CD4-positive, alpha-beta T cell treated with Interleukin-15 for 1 hour (primary cell): Measurements from ENCODE around the gene LDHD.
"Not testable (repeated sequence)": the region's sequence is repeated elsewhere in the genome, so short reads cannot be mapped to it uniquely, and the experiment has no call there.

Experiments used
- DNase-seq: peaks from one replicate; pipeline ENCODE4 v3.0.0-alpha.2; 2020

LDHD gene

DNA sequence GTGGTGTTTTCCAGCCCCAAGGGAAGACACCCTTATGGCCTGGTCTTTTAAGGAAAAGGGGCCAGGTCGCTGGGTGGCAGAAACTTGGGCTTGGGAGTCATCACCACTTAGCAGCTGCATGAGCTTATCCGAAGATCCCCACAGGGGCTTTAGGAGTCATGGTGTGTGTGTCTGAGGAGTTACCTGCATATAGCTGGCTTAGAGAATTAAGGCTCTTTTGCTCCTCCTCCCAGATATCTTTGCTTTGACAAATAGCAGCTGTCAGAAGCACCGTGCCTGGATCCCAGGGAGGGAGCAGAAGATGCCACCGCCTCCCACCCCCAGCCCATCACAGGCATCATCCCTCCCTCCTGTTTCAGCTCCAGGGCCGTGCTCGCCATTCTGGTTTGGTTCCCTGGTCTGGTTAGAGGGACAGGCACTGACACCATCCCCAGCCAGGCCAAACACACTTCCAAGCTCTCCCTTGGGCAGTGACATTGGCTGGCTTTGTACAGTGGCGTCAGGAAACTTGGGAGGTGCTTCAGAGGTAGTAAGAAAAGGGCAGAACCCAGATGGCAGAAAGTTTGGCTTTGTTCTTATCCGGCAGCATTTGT lies 17.4 kb downstream of the LDHD start:
- DNase-seq: no peak

DNA sequence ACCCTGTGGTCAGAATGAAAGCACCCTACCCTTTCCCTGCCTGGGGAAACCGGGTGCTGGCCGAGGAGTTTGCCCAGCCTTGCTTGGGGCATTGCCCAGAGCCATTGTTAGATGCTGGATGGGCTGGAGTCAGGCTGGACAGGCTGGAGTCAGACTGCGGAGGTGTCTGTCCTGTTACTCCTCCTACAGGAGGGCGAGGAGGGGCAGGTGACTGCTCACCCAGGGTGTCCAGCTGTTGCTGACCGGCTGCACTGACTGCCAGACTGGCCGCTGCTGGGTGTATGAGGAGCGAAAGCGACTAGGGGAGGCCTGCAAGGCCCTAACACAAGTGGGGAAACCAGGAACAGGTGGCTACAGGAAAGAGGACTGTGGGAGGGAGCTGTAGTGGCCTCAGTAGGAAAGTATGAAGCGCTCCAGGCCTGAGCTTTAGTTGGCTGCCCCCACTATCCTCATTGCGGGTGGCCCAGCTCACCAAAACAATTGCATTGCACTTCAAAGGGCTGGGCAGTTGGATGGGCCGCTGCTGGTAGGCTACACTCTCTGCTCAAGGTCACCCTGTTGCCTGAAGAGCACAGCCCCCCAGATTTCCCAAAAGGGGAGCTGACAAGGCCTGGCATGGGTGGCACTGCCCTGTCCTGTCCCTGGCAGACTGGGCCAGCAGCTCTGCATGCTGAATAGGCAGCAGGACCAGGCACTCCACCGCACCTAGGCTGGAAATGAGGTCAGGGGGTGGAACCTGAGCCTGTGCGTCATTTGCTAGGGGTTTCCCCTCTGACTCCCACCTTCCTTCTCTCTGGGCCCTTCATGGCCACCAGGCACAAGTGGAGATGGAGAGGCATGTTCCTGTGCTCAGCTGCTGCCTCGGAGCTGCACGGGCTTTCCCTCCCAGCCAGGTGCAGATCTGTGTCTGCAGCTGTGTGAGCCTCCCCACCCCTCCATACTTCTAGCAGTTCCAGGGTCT lies 18.4 kb downstream of the LDHD start:
- DNase-seq: peak; percentile 69

- no peak for DNase-seq
These were observed 19.3 kb downstream of the LDHD start for GRCh38 chr16:75097191-75097761.

DNA sequence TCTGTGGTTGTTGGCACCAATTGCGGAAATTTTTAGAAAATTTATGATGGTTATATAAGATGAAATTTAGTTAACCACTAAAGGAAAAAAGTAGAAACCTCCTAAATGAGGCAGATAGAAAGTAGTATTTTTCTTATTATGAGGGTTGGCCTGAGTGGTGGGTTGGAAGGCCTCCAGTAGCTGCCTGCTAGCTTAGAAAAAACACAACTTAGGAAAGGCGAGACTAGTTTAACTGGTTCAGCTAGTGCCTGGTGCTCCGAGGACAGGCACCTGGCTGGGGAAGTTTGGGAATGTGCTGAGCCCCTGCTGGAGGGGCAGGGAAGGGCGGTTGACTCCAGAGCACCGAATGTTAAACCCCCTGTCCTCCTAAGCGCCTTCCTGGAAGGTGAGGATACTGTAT lies 19.9 kb downstream of the LDHD start:
- DNase-seq: no peak

DNA sequence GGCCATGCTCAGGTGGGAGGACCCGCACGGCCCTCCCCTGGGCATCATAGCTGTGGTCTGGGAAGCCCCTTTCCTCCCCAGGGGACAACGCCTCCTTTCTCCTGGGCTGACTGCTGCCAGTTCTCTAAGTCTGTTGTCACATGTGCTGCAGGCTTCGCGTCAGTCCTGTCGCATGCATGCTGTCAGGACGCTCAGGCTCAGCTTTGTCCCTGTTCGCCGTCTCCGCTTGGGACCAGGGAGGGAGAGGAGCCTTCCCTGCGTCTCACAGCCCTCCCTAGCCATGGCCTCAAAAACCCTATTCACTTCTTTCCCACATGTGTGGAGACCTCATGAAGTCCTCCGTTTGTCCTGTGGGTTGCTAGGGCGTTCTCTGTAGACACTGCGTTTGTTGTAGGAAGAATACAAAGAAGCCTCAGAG lies 21.4 kb downstream of the LDHD start:
- no peak for DNase-seq

DNA sequence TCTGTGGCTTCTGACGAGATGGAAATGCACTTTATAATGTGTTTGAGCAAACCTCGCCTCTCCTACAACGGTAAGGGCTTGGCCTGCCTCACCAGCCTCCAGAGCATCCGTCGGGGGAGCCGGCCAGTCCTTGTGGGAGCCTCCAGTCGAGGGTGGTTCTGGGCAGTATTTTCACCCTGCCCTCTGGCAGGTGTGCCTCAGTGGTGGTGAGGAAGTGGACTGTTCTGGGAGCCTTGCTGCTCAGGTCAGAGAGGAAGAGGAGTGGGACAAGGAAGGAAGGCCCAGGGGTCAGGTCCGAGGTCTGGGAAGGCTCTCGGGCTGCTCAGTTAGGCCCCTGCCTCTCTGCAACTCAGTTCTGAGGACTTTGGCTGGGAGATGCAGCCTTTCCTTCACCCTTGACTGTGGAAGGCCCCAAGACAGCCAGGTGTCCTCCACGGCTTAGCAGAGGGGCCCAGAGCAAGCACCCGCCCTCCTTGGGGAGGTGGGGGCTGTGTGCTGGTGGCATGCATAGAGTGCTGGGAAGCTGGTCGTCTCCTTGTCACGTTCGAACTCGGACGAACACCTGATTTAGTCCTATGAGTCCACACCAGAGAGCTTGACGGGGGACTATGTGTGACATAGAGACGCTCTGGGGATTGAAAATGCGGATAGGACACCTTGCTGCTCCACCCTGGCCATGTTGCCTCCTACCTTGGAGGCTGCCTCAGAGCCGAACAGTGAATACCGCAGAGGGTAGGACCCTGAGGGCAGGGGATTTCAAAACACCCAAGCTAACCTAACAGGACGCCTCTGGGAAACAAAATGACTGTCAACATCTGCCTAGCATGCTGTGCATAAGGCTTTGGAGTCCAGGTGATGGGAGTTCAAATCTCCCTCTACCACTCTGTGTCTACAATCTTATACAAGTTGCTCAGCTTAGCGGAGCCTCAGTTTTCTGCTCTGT lies 22.7 kb downstream of the LDHD start:
- DNase-seq: no peak

GRCh38 chr16:75092777-75093176 lies 23.8 kb downstream of the LDHD start:
- no peak for DNase-seq

GRCh38 chr16:75091619-75092018 lies 25.0 kb downstream of the LDHD start:
- not testable (repeated sequence) for DNase-seq

- not testable (repeated sequence) for DNase-seq
These were observed 25.7 kb downstream of the LDHD start for GRCh38 chr16:75090899-75091298.

GRCh38 chr16:75089486-75090202 lies 26.9 kb downstream of the LDHD start:
- DNase-seq: no peak

DNA sequence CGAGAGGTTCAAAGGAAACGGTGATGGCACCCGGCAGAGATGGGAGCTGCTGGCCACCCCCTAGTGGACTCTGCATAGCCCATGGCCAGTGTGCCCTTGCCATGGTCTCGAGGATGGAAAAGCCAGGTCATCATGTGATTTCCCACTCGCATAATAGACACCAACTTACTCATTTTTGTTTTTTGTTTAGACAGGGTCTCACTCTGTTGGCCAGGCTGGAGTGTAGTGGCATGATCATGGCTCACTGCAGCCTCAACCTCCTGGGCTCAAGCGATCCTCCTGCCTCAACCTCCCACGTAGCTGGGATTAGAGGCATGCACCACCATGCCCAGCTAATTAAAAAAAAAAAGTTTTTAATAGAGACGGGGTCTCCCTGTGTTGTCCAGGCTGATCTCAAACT lies 27.6 kb downstream of the LDHD start:
- DNase-seq: no peak

DNA sequence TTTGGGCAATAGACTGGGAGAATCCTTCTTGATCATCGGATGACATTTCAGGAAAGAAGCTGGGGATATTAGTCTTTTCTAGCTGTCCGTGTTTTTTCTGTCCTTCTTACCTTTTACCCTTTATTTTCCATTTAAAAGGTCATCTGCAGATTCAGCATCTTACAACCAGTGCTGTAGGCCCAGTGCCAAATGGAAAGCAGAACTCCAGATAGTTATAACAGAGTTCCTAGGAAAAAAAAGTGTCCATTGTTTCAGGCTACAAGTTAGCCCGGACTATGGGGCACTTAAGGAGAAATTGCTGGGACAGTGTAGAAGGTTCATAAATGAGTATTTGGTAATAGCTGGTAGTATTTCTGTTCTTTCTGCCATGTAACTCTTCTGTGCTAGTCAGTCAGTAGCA lies 28.4 kb downstream of the LDHD start:
- DNase-seq: no peak

DNA sequence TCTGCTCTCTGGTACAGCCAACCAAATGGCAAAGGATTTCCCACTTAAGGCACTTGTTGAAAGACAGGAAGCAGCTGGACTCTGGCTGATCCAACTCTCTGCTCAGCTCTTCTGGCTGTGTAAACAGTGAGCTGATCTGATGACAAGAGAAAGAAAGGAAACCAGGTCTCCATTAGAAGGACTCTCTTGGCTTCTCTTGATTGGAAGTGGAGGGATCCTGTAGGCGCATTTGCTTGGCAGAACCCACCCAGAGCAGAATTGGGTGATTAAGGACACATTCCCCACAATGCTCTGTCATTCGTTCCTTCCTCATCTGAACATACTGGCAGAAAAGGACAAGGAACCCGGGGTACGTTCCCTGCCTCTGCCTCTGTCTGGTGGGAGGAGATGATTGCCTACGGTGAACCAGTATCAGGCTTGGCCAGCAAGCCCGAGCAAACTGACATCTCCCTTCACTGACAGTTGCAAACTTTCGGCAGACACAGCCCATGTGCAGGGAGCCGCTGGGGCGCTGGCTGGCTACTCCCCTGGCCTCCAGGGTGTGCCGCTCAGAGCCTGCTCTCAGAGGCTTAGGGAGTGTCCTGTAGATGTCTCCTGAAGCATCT lies 29.1 kb downstream of the LDHD start:
- no peak for DNase-seq

GRCh38 chr16:75086688-75087374 lies 29.7 kb downstream of the LDHD start:
- no peak for DNase-seq

DNA sequence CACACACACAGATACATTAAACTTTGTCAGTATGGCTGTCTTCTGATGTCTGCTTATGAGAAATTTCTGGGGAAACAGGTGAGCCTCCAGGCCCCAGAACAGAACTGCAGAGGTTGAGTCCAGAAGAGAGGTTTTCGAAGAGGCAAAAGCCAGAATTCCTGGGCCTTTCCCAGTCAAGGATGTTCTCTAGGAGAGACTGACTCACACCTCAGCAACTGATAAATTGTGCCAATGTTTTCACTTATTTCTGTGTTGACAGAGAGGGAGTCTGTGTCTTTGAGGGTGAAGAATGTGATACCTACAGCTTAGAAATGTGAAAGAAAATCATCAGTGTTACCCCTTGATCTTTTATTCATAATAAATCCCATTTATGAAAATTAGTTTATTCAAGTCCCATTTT lies 30.3 kb downstream of the LDHD start:
- DNase-seq: no peak

GRCh38 chr16:75085556-75085955 lies 31.0 kb downstream of the LDHD start:
- no peak for DNase-seq

DNA sequence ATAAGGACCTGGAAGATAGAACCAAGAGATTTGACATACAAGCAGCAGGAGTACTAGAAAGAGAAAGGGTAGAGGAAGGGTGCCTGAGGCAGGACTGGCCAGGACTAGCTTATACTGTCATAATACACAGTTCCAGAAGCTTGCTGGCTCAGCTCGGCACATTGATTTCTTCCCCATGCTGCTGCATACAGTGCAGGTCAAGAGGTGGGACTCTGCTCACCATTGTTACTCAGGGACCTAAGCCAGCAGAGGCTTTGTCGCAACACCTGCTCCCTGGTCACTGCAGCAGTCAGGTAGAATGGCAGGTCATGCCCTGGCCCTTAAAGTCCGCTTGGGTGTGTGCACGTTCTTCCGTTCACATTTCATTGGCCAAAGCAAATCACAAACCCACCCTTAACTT lies 32.8 kb downstream of the LDHD start:
- DNase-seq: no peak

GRCh38 chr16:75081179-75081859 lies 35.3 kb downstream of the LDHD start:
- no peak for DNase-seq

GRCh38 chr16:75080205-75081029 lies 36.2 kb downstream of the LDHD start:
- no peak for DNase-seq
